Fibroblast of skin of abdomen (primary cell): ENCODE data around the gene UGGT1.

ENCODE experiments used
- DNase-seq: peaks from one replicate; pipeline ENCODE4 v3.0.0-alpha.2; 2013

The UGGT1 gene

GRCh38 chr2:128219891-128220290 is 128.9 kb downstream of the UGGT1 start:
- DNase-seq = no peak

- DNase-seq = no peak
These were observed 136.9 kb downstream of the UGGT1 start for GRCh38 chr2:128227862-128228261.

DNA sequence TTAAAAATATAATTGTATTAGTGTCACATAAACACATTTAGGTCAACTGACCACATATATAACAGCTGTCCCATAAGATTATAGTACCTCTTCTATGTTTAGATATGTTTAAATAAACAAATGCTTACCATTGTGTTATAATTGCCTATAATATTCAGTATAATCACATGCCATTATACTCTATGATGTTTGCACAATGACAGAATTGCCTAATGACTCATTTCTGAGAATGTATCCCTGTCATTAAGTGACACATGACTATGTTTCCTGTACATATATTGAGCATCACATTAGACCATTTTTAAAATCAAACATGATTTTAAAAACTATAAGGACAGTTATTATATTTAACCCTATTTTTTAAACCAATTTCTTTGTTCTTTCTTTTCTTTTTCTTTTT is 137.9 kb downstream of the UGGT1 start:
- no peak for DNase-seq

- peak; percentile 48 for DNase-seq
These were observed 142.2 kb downstream of the UGGT1 start for GRCh38 chr2:128232965-128233789.

DNA sequence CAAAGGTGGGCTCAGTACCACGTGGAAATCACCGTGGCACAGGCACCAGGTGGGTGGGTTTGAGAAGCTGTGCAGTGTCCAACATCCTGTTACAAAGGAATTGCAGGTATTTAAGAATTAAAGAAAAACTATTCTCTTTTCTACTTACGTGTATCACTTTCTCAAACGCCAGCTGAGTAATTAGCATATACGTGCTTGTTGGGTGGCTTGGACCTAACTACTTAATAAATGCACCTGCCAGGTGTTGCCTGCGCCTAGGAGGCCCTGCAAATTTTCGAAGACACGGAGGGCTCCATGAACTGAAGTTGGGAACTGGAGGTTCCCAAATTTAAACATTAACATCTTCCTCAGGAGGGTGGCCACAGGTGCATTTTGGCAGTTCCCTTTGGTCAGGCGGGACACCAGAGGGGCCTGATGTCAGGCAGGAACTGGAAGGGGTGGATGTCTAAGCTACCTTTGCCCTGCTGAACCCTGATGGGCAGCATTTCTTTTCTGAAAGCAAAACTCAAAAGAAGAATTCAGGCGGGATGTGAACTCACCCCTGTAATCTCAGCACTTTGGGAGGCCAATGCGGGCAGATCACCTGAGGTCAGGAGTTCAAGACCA is 142.9 kb downstream of the UGGT1 start:
- no peak for DNase-seq

DNA sequence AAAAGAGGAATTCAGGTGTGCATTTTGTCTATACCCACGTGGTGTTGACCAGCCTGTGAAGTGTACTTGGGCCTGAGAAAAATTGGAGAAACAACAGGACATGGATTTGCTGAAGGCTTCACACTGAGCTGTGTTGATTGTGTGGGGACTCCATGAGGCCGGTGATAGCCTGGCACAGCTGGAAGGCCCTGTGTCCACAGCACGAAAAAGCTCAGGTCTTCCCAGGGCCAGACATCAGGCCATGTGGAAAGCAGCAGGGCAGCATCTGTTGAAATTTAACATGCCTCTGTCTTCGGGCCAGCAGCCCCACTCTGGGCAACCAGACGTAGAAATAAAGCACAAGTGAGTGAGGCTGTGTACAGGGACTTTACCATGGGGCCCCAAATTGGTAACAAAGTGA is 143.6 kb downstream of the UGGT1 start:
- no peak for DNase-seq

- DNase-seq = no peak
These were observed 144.6 kb downstream of the UGGT1 start for GRCh38 chr2:128235581-128235980.

DNA sequence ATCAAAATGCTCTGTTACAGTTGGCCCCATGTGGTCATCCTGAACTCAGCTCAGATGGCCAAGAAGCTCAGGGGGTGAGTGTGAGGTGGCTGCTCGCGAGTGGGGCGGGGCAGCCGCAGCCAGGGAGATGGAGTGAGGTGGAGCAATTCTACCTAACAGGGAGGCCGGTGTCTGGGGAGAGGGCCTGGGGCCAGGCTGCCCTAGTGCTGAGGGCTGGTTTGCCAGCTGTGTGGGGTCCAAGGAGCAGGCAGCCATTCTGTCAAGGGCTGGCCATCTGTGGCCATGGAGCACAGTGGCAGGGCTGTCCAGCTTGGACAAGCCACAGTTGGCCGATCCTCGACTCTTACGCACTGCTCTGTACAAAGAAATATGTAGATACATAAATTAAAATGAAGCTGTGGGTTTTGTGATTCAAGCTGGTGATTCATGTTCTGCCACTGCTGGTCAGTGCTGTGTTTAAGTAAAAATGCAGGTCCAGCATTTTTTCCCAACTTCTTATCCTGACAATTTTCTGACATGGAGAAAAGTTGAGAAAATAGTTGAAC is 145.6 kb downstream of the UGGT1 start:
- peak; percentile 76 for DNase-seq

GRCh38 chr2:128237081-128237534 is 146.1 kb downstream of the UGGT1 start:
- DNase-seq = no peak

DNA sequence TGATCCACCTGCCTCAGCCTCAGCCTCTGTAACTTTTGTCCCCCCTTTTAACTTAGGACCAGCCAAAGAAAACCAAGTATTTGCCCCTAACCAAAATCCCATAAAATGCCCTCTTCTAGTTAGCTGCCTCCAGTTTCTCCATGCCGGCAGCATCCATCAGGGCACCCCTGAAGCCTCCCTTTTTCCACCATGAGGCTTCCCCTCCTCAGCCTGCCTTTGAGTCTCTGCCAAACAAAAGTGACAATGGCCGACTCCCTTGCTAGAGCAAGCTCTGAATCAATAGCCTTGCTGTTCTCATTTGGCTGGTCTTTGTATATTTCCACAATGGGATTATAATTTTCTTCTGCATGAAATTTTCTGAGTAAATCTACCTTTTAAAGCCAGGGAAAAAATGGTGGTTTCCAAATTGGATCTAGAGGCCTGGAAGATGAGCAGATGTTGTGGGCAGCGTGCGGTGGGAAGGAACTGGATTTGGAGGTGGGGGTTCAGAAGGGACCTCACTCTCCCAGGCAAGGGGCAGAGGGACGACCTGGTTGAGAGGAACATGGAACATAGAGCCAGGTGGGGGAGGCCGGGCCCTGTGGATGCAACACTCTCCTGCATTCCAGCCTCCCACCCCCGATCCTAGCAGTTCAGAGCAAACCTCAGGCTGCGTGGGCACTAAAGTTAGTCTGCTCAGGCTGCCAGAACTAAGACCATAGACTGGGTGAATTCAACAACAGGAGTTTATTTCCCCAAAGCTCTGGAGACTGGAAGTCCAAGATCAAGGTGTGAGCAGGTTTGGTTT is 147.1 kb downstream of the UGGT1 start:
- no peak for DNase-seq

GRCh38 chr2:128241896-128242295 is 150.9 kb downstream of the UGGT1 start:
- DNase-seq = no peak
